WTC11 (cell line): ENCODE data around the gene TNRC18.

Source experiments
- ATF3 ChIP-seq: sonication (generic); formaldehyde crosslinking; conservative IDR thresholded peaks from 2 replicates; pipeline ENCODE4 v1.8.1; 2022; ENCODE audit warnings: mild to moderate bottlenecking, missing genetic modification reagents
- CREB1 ChIP-seq: sonication (generic); formaldehyde crosslinking; IDR thresholded peaks from 2 replicates; pipeline ENCODE4 v1.8.0; 2023; ENCODE audit warnings: mild to moderate bottlenecking, missing genetic modification reagents
- CREM ChIP-seq: sonication (generic); formaldehyde crosslinking; IDR thresholded peaks from 2 replicates; pipeline ENCODE4 v1.8.1; 2022; ENCODE audit warnings: mild to moderate bottlenecking, missing genetic modification reagents, moderate library complexity
- CTCF ChIP-seq: fragments of 200-600 bp; IDR thresholded peaks from 2 replicates; pipeline ENCODE4 v1.8.0; 2022; ENCODE audit warnings: antibody characterized with exemption
- E2F1 ChIP-seq: sonication (generic); formaldehyde crosslinking; IDR thresholded peaks from 2 replicates; pipeline ENCODE4 v1.8.0; 2022; ENCODE audit warnings: mild to moderate bottlenecking, missing genetic modification reagents
- ERG ChIP-seq: fragments of 250-450 bp; sonication (Bioruptor Pico); IDR thresholded peaks from 2 replicates; pipeline ENCODE4 v1.8.0; 2021; ENCODE audit warnings: mild to moderate bottlenecking
- ESRRA ChIP-seq: sonication (generic); formaldehyde crosslinking; IDR thresholded peaks from 2 replicates; pipeline ENCODE4 v1.8.1; 2022; ENCODE audit warnings: mild to moderate bottlenecking, missing genetic modification reagents, borderline replicate concordance
- FOXJ3 ChIP-seq: sonication (generic); formaldehyde crosslinking; IDR thresholded peaks from 2 replicates; pipeline ENCODE4 v1.9.0; 2021; ENCODE audit warnings: missing genetic modification reagents, mild to moderate bottlenecking, borderline replicate concordance
- FOXK1 ChIP-seq: sonication (generic); formaldehyde crosslinking; IDR thresholded peaks from 2 replicates; pipeline ENCODE4 v1.8.0; 2022; ENCODE audit warnings: mild to moderate bottlenecking, moderate library complexity, missing genetic modification reagents
- GTF2I ChIP-seq: fragments of 250-450 bp; sonication (Bioruptor Pico); conservative IDR thresholded peaks from 2 replicates; pipeline ENCODE4 v1.4.0; 2021; ENCODE audit warnings: mild to moderate bottlenecking
- MAX ChIP-seq: sonication (generic); formaldehyde crosslinking; IDR thresholded peaks from 2 replicates; pipeline ENCODE4 v1.8.0; 2022; ENCODE audit warnings: mild to moderate bottlenecking, missing genetic modification reagents
- NR3C1 ChIP-seq: sonication (generic); formaldehyde crosslinking; conservative IDR thresholded peaks from 2 replicates; pipeline ENCODE4 v1.8.1; 2023; ENCODE audit warnings: low read depth, mild to moderate bottlenecking, missing genetic modification reagents
- PRDM15 ChIP-seq: sonication (generic); formaldehyde crosslinking; IDR thresholded peaks from 2 replicates; pipeline ENCODE4 v1.8.0; 2022; ENCODE audit warnings: missing genetic modification reagents
- SMAD3 ChIP-seq: sonication (generic); formaldehyde crosslinking; IDR thresholded peaks from 2 replicates; pipeline ENCODE4 v1.8.0; 2022; ENCODE audit warnings: missing genetic modification reagents, mild to moderate bottlenecking, borderline replicate concordance

- no peak for TF ChIP-seq ESRRA (CRISPR knock-in tag)
- TF ChIP-seq CTCF, result no peak
- no peak for TF ChIP-seq CREB1 (CRISPR knock-in tag)
- TF ChIP-seq FOXJ3 (CRISPR knock-in tag), result no peak
- TF ChIP-seq GTF2I (CRISPR knock-in tag), result no peak
- TF ChIP-seq ATF3 (CRISPR knock-in tag), result no peak
- no peak for TF ChIP-seq MAX (CRISPR knock-in tag)
- TF ChIP-seq FOXK1 (CRISPR knock-in tag), result no peak
- no peak for TF ChIP-seq NR3C1
- no peak for TF ChIP-seq PRDM15 (CRISPR knock-in tag)
- no peak for TF ChIP-seq CREM (CRISPR knock-in tag)
- TF ChIP-seq SMAD3 (CRISPR knock-in tag), result no peak
- no peak for TF ChIP-seq ERG (CRISPR knock-in tag)
- TF ChIP-seq E2F1 (CRISPR knock-in tag), result no peak
Observed at GRCh38 chr7:5462216-5462615, 38.6 kb upstream of the TNRC18 start.
